ENCODE measurements around the gene GPR6. TPM values are rescaled to one million over a fixed set of nuclear protein-coding genes. Genes with fewer than 3 reads are reported as not detected.

The GPR6 gene
- polyA plus RNA-seq, 3 donors, result not detected

- TF ChIP-seq, protein P1, sequence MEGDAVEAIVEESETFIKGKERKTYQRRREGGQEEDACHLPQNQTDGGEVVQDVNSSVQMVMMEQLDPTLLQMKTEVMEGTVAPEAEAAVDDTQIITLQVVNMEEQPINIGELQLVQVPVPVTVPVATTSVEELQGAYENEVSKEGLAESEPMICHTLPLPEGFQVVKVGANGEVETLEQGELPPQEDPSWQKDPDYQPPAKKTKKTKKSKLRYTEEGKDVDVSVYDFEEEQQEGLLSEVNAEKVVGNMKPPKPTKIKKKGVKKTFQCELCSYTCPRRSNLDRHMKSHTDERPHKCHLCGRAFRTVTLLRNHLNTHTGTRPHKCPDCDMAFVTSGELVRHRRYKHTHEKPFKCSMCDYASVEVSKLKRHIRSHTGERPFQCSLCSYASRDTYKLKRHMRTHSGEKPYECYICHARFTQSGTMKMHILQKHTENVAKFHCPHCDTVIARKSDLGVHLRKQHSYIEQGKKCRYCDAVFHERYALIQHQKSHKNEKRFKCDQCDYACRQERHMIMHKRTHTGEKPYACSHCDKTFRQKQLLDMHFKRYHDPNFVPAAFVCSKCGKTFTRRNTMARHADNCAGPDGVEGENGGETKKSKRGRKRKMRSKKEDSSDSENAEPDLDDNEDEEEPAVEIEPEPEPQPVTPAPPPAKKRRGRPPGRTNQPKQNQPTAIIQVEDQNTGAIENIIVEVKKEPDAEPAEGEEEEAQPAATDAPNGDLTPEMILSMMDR (IDR thresholded peaks at IDR 0.05), result no peak
- WGBS (ENCODE audit: insufficient coverage), result 83% methylated on average over 1 of the region's 2 CpGs
- Histone ChIP-seq H3K36me3 (replicated peaks in 1 of 2; ENCODE audit: control insufficient read depth in 1 of 2, insufficient read depth in 2 of 2, low read length in 2 of 2) (no peaks in the 10 kb centered on the region), H3K9ac (ENCODE audit: insufficient read depth, low read length, poor library complexity, severe bottlenecking) (no peak overlapping the region), H3K4me1 (ENCODE audit: control insufficient read depth in 1 of 2, insufficient read depth in 2 of 2, low read length in 2 of 2) (no peaks in the 10 kb centered on the region), H3K27ac (ENCODE audit: low read depth in 1 of 2, low read length in 2 of 2) (no peak overlapping the region), H3K27me3 (ENCODE audit: control insufficient read depth in 2 of 2, insufficient read depth in 2 of 2, low read length in 2 of 2) (no peaks in the 10 kb centered on the region), H3K4me3 (replicated peaks in 1 of 3; ENCODE audit: low read depth in 2 of 3, low read length in 3 of 3) (no peak overlapping the region), H3K9me3 (replicated peaks in 1 of 2; ENCODE audit: control insufficient read depth in 1 of 2, insufficient read depth in 1 of 2, low read length in 2 of 2) (peaks cover 10% of the 10 kb centered on the region in 2 donors), H3K79me2 (ENCODE audit: insufficient read depth, low read length) (no peaks in the 10 kb centered on the region), H4K20me1 (ENCODE audit: insufficient read depth, low read length) (no peaks in the 10 kb centered on the region), H3K4me2 (replicated peaks; ENCODE audit: extremely low read depth, low read length, poor library complexity, severe bottlenecking) (no peak overlapping the region), H2AFZ (ENCODE audit: insufficient read depth, low read depth, low read length, poor library complexity, severe bottlenecking) (no peak overlapping the region)
- no peaks in the 10 kb centered on the region for H3K4me1 Mint-ChIP-seq
- DNase-seq, result no peak
- no peak overlapping the region for H3K4me3 Mint-ChIP-seq
- H3K27ac Mint-ChIP-seq, result no peak overlapping the region
- peaks cover 0 to 2% of the 10 kb centered on the region in 2 donors for H3K36me3 Mint-ChIP-seq
- peaks cover 6 to 16% (median 12%) of the 10 kb centered on the region in 7 donors for H3K9me3 Mint-ChIP-seq
- intact Hi-C loops (cut with micrococcal nuclease), result no loop called here
- peaks cover 7 to 21% (median 11%) of the 10 kb centered on the region in 3 donors for H3K27me3 Mint-ChIP-seq (ENCODE audit: low read depth in 3 of 3)
Observed at GRCh38 chr6:109939654-109940053, 38.5 kb upstream of the GPR6 start.

DNA sequence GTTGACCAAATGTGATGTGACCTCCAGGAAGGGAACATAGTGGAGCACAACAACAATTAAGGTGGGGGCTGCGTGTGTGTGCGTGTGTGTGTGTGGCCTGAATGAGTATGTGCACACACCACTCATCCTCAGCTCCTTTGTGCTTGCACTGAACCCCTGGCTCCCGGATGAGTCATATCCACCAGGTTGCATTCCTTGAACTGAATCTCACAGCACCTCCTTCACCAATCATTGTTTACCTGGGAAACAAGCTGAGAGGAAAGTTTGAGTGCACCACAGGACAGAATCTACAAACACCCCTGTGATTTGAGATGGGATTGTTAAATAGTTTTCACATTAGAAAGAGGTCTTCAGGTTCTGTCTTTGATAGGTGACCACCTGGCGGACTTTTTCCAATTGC lies 33.7 kb upstream of the GPR6 start:
- H3K36me3 Mint-ChIP-seq, result no peaks in the 10 kb centered on the region
- Histone ChIP-seq H3K79me2 (ENCODE audit: insufficient read depth, low read length) (no peaks in the 10 kb centered on the region), H3K36me3 (replicated peaks in 1 of 2; ENCODE audit: control insufficient read depth in 1 of 2, insufficient read depth in 2 of 2, low read length in 2 of 2) (no peaks in the 10 kb centered on the region), H4K20me1 (ENCODE audit: insufficient read depth, low read length) (no peaks in the 10 kb centered on the region), H2AFZ (ENCODE audit: insufficient read depth, low read depth, low read length, poor library complexity, severe bottlenecking) (no peak overlapping the region), H3K4me1 (ENCODE audit: control insufficient read depth in 1 of 2, insufficient read depth in 2 of 2, low read length in 2 of 2) (no peaks in the 10 kb centered on the region), H3K4me2 (replicated peaks; ENCODE audit: extremely low read depth, low read length, poor library complexity, severe bottlenecking) (no peak overlapping the region), H3K9me3 (replicated peaks in 1 of 2; ENCODE audit: control insufficient read depth in 1 of 2, insufficient read depth in 1 of 2, low read length in 2 of 2) (no peaks in the 10 kb centered on the region), H3K27ac (ENCODE audit: low read depth in 1 of 2, low read length in 2 of 2) (no peak overlapping the region), H3K4me3 (replicated peaks in 1 of 3; ENCODE audit: low read depth in 2 of 3, low read length in 3 of 3) (no peak overlapping the region), H3K9ac (ENCODE audit: insufficient read depth, low read length, poor library complexity, severe bottlenecking) (no peak overlapping the region), H3K27me3 (ENCODE audit: control insufficient read depth in 2 of 2, insufficient read depth in 2 of 2, low read length in 2 of 2) (no peaks in the 10 kb centered on the region)
- H3K4me3 Mint-ChIP-seq, result no peak overlapping the region
- H3K4me1 Mint-ChIP-seq, result no peaks in the 10 kb centered on the region
- H3K27ac Mint-ChIP-seq, result no peak overlapping the region
- WGBS (ENCODE audit: insufficient coverage), result 100% methylated on average over 1 of the region's 4 CpGs
- no peak for DNase-seq
- intact Hi-C loops (cut with micrococcal nuclease), result no loop called here
- H3K27me3 Mint-ChIP-seq (ENCODE audit: low read depth in 3 of 3), result peaks cover 13 to 19% (median 13%) of the 10 kb centered on the region in 3 donors
- TF ChIP-seq, protein P1 (IDR thresholded peaks at IDR 0.05), result no peak
- peaks cover 0 to 6% (median 0%) of the 10 kb centered on the region in 7 donors for H3K9me3 Mint-ChIP-seq

Measured in CD14-positive monocyte (primary cell).